Right ventricle myocardium superior (tissue), 1 donor: ENCODE measurements around the gene ABHD17B. TPM values are rescaled to one million over a fixed set of nuclear protein-coding genes. Genes with fewer than 3 reads are reported as not detected.
"Not testable (repeated sequence)": the region's sequence is repeated elsewhere in the genome, so short reads cannot be mapped to it uniquely, and the experiment has no call there.

ENCODE experiments used
- ATAC-seq: fragments of 200-7000 bp; cut with Tn5 transposase; one replicate; pipeline ENCODE4 v1.9.1; 2020; ENCODE audit warnings: mild to moderate bottlenecking; ENCODE audit not compliant: poor library complexity
- DNase-seq: peaks from one replicate; pipeline ENCODE4 v3.0.0-alpha.2; 2020
- intact Hi-C: fragments of 100-400 bp; cut with DNase I; formaldehyde crosslinking; loops from one replicate; pipeline ENCODE4 v1.11.2; 2022
- long read RNA-seq: library from polyadenylated mRNA; unstranded; transcript quantifications from one replicate; pipeline ENCODE4 v2.0.0, GENCODE V29; 2021
- total RNA-seq: library from RNA; stranded (reverse); fragmentation: NEBNext Ultra II Directional; extraction: Animal tissue kit (Norgen Biotek cat#: 25700); gene quantifications from one replicate; pipeline ENCODE4 v1.2.1, GENCODE V29; 2021
- donor health status: DM: no; HTN: yes; CAD: no; lungs with severe emphysema.

ABHD17B gene
- 10.8 TPM for total RNA-seq
- long read RNA-seq, transcript ABHD17B-201 (4 exons, 2,614 nt): major isoform, 33 of 36 reads
- long read RNA-seq, partial matches to known transcripts: 0 of 36 reads
- long read RNA-seq, other reads (novel, unspliced or antisense): 3 of 36 reads

DNA sequence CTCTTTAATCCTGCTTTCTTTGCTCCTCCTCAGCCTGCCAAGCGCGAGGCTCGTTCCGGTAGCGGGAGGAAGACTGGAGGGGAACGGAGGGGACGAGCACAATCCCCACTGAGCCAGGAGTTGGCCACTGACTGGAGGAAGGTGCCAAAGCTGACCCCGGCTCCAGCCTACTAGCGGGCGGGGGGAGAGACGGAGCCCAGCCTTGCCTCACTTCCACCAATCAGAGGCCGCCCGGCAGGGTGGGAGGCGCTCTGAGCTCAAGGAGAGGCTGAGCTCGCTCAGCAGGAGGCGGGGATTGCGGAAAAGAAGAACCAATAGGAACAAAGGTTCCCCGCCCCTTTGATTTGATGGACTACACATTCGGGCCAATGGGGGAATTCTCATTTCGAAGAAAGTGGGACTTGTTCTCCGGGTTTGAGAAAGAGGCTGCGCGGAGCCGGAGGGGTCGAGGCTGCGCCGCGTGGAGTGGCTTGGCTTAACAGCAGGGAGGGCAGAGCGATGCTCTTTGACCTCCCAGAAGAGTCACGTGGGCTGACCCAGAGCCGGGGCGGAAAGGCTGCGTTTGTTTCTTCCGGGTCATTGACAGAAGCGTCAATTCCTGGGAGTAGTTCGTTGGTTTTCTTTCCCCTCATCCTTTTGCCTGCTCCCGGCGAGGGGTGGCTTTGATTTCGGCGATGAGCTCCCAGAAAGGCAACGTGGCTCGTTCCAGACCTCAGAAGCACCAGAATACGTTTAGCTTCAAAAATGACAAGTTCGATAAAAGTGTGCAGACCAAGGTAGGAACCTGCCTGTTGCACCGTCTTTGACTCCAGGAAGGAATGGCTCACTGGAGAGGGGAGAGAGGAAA, at the start of gene ABHD17B, which contains the start of gene C9orf85:
TSS of gene ABHD17B (minus strand) at position 133 of the 847 bp plus-strand sequence. CDS start 36,113 bp downstream, outside the sequence.
TSS of gene C9orf85 (plus strand) at position 579 of the 847 bp plus-strand sequence. CDS start at position 675, 96 bp downstream.
- ATAC-seq (peak; percentile 98), DNase-seq (peak; percentile 99)
- intact Hi-C loops: loop anchor here (10.0 kb wide), 1 partner anchor 96 kb away; no protein-coding TSS in a partner anchor

DNA sequence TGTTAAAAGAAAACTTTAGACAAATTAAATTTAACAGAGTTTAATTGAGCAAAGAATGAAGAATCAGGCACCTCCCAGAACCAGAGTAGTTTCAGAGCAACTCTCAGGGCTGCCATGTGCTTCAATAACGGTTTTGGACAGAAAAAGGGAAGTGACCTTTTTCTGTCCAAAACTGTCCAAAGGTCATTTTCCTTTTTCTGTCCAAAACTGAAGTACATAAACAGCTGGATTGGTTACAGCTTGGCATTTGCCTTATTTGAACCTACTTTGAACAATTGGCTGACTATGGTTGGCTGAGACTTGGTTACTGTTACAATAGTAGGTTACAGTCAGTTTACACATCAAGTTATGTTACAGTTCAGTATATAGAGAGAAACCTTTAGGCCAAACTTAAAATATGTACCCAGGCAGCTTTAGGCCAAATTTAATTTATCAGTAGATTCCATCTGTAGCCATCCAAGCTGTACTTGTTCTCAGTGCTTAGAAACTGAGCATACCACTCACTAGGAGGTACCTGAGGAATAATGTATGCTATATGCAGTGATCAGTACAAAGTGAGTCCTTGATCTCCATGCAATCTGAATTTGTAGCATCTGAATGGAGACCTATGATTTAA, 44.4 kb upstream of the ABHD17B start:
- intact Hi-C loops: no loop called here
- ATAC-seq: no peak
- DNase-seq: no peak

DNA sequence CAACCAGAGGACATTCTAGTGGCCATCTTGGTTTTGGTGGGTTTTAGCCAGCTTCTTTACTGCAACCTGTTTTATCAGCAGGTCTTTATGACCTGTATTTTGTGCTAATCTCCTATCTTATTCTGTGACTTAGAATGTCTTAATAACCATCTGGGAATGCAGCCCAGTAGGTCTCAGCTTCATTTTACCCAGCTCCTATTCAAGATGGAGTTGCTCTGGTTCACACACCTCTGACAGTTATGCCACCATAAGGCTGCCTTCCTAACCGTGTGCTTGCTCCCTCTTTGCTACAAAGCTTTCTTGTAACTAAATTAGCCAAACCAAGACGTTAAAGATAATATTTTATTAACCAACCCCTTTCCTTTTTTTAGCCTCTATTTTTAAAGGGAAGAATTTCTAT, 43.7 kb upstream of the ABHD17B start:
- intact Hi-C loops, ATAC-seq, DNase-seq: not testable (repeated sequence)

DNA sequence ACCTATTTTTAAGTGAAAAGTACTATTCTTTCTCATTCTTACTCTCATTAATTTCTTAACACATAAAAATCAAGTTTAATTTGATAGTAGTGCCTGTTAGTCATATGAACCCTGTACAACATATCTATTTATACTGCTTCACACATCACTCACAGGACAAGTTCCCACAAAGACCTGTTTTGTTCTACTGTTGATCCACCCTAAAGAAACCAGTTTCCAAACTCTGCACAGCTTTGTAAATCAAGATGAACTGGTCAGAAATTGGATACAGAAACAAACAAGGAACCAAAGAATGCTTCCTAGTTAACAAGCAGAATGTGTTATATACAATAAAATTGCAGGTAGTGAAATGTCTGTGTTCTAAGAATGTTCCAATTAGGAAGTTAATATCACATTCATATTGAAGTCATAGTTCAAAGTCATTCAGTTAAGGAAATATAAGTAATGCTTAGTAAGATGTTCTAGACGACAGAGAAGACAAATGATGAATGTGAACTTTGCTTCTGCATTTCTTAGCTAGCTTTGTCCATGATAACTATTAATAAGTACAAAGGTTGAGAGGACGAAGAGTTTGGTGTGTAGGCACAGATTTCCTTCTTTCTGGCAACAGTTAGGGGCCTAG, 33.9 kb upstream of the ABHD17B start:
- intact Hi-C loops: no loop called here
- DNase-seq (no peak), ATAC-seq (no peak)

DNA sequence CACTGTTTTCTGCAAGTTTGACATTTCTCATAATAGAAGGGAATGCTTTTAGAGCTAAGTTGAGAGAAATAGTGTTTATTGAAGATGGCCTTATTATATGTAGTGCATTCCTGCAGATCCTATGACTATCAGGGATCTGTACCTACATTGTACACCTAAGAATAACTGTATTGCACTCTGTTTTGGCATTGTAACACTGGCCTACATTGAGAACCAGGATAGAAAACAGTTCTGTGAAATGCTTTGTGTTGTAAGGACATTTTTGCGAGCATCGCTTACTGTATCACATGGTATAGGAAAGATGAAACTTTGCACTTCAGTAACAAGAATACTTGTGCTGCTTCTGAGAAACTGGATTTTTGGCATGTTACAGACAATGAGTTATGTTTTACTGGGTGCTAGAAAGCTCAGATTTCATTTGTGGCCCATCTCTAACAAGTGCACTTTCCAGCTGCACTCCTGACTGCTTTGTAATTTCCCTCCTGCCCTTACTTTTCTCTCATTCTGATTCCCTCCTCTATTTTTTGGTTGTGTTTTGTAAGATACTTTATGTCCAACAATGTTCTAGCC, 31.1 kb upstream of the ABHD17B start:
- no peak for DNase-seq
- intact Hi-C loops: no loop called here
- ATAC-seq: no peak

DNA sequence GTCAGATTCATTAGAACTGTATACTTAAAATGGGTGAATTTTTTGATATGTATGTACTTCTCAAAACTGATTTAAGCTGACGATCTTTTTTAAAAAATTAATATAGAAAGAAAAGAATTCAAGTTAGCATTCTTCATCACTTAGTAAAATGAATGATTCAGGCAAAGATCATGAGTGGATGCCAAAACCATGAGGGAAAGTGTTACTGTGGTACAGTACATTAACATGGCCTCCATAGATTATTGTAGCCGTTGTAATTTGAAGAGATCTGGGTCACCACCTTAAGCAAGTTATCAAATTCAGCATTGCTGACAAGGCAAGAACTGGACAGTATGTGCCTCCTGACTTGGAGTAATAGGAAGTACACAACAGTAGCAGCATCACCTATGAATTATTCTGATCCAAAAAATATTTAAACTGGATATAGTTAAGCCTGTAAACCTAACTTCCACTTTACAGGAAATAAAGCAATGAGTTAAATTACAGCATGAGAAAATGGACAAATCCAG, 30.1 kb upstream of the ABHD17B start:
- no peak for DNase-seq
- no peak for ATAC-seq
- intact Hi-C loops: no loop called here

DNA sequence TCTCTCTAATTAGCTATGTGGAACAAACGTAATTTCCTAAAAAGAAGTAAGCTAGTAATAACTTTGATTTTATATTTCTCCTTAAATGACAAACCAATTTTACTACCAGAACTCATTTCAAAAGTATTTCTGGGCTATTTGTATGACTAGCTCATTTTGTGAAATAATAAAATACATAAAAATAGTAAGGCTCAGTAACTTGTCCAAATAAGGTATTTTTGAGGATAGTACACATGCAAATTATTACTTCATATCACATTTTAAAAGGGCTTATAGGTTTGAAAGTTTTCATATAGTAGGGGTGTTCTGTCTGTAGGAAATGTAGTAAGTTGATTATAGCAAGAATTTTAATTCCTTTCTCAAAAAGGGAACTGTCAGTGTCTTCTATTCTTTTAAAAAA, 26.9 kb upstream of the ABHD17B start:
- no peak for ATAC-seq
- no peak for DNase-seq
- intact Hi-C loops: no loop called here

DNA sequence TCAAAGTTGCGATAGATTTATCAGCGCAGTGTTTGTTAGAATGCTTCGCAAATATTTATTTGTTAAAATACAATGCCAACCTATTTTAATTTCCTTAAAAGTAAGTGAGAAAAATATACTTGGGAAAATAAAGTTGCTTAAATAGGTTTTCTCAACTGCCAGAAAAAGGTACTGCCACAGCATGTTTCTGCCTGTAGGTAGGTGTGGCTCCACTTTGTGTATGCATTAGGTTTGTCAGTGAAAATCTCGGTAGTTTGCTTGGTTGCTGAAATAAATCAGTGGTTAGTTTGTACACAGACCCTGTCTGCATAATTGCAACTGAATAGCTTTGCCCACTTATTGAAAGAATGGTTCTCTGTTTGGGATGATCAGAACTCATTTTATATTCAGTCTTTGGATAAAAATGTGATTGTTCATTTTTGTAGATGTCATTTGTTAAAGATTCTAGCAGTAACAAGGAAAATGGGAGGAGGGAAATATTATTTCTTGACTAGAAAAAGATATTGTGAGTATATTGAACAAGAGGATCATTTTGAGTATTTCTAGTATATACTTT, 26.2 kb upstream of the ABHD17B start:
- intact Hi-C loops: no loop called here
- no peak for DNase-seq
- ATAC-seq: no peak

DNA sequence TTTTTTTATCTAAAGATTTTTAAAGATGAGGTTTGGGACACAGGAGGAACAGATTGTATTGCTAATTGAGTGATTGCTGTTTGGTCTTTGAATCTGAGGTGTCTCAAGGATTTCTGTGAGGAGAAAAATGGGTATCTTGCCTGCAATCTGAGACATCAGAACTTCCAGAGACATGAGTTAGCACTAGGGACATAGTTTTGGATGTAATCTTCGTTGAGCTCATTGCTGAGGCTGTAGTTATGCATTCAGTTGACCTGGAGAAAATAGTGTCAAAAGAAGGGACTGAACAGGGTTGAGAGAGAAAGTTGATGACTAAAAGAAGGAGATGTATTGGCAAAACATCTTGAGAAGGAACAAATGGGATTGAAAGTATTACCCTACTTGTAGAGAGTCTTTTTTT, 25.1 kb upstream of the ABHD17B start:
- intact Hi-C loops: no loop called here
- no peak for ATAC-seq
- no peak for DNase-seq

DNA sequence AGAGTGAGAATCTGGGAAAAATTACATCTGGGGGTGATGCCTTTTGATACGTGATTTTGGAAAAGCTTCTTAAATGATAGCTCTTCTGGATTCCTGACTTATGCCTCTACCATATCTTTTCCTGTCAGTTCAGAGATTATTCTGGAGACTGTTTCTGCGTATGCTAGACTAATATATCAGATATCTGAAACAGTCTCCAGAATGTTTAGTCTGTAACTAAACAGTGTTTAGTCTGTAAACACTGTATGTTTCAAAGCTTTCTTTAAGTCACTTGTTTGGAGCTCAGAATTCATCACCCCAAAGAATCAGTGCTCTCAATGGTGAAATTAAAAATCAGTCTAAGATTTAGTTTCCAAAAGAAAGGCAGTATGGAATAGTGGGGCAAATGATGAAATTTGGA, 20.2 kb upstream of the ABHD17B start:
- ATAC-seq (no peak), DNase-seq (no peak)
- intact Hi-C loops: no loop called here

DNA sequence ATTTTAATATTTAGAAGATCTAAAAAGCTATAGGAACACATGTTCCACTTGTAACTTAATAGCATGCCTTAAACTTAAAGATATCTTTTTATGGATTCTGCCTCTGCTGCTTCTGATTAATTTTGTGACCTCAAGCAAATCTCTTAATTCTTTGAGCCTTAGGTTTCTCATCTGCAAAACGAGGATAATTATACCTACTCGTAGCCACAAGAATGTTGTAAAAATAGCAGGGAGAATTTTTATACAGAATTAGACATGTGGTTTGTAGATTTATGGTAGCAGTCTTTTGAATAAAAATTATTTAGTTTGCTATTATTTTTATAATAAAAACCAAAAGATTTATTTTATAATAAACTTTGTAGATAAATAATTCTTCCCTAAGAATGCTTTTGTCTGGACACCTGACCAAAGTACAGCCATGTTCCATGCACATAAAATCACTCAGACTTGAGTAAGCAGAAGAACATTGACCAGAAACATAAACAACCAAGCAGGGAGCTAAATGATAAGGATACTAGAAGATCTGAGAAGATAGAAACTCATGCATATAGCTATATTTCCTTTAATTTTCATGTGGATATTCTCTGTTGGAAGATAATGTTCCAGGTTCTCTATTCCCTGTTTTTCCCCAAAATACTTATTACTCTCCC, 18.9 kb upstream of the ABHD17B start:
- intact Hi-C loops: no loop called here
- ATAC-seq (no peak), DNase-seq (no peak)

DNA sequence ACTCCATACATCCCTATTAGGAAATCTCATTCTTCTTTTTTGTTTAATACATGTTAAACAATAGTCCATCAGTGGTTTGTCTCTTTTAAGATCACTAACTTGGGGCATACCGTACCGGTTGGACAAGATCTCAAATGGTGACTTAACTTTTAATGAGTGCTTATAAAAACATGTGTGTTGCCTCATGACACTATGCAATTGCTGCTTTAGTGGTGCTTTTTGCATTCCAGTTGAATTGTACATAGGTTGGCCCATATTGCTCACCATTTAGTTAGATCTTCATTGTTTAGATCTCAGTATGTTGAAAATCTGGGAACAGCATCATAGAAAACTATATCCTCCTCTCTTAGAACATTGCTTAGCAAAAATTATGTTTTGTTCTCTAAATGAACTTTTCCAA, 18.2 kb upstream of the ABHD17B start:
- DNase-seq: no peak
- no peak for ATAC-seq
- intact Hi-C loops: no loop called here

DNA sequence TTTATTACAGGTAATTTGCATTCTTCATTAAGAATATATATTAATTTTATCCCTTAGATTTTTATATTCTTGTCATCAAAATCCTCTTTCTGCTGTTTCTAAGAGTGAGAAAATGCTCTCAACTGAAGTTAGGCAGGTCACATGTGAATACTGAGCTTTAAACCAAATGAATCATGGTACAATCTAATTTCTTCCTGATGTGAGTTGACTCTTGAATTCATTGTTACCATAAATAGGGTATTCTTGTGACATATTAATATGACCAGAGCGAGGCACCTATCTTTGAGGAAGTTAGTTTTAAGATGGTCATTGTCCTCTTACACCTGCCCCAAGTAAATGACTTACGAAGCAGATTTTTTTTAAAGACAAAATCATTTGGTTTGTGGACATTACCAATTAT, 17.8 kb upstream of the ABHD17B start:
- DNase-seq (no peak), ATAC-seq (no peak)

DNA sequence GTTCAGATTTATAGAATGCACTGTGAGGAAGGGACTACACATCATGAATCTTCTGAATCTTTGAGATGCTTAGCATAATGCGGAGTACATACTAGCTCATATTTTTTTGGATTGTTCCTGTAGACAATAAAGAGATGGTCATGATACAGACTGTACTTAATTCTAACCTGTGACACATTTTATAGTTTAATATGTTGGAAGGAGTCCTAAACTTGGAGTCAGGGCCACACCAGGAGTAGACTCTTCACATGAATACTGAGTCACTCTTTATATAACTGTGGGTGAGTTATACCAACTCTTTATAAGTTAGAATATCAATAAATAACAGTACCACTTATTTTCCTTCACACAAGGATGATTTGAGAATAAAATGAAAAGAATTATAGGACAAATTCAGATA, 17.4 kb upstream of the ABHD17B start:
- DNase-seq: no peak
- no peak for ATAC-seq
- intact Hi-C loops: no loop called here

More for the DNA sequence above, 17.8 kb upstream of the ABHD17B start:
- intact Hi-C loops: no loop called here

DNA sequence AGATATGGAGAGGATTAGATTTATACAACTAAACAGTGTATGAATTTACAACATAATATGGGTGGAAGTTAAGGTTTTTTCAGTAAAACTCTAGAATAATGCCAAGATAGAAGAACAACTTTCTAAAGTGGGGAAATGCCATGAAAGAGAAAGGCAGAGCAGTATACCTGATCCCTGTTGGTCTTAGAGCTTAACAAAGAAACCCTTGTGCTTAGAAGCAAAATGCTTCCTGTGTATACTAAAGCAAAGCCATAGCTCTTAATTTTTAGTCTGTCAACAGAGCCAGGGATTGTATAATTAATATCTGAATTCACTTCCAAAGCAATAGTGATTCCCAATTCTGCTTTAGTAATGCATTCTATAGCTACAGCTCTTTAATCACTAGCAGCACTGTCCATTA, 14.8 kb upstream of the ABHD17B start:
- intact Hi-C loops: no loop called here
- ATAC-seq (no peak), DNase-seq (no peak)

DNA sequence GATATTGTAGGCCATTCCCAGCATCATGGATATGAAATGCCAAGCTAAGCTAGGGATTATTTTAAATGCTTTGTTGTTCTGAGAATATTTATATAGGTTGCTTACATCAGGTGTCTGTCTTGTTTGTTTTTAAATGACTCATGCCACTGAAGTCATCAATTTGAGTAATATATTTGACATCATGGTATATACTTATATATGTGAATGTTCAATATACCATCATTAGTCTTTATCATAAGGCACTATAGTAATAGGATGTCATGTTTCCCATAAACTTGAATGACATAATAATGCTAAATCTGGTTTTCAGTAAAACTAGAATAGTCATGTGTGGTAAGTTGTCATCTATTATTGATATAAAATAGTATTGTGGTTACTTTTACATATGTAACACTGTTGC, 13.6 kb upstream of the ABHD17B start:
- no peak for ATAC-seq
- no peak for DNase-seq
- intact Hi-C loops: no loop called here

DNA sequence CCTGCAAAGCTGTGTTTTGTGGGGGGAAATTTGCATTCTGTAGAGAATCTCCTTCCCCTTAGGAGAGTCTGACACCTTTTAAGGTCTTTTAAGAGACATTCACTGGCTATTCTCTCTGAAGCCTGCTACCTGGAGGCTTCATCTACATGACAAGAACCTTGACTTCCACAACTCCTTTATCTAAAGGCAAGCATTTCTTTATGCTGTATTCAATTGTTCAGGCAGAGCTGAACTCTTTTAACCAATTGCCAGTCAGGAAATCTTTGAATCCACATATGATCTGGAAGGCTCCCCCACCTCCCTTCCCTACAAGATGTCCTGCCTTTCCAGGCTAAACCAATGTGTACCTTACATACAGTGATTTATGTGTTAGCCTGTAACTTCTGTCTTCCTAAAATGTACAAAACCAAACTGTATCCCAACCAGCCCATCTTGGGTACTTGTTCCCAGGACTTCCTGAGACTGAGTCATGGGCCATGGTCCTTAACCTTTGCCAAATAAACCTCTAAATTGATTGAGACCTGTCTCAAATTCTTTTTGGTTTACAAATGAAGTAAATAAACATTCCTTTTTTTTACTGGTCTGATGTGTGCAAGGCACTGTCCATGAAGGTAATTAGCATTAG, 10.3 kb upstream of the ABHD17B start:
- intact Hi-C loops: no loop called here
- DNase-seq: no peak
- no peak for ATAC-seq
